GM06990 (cell line): ENCODE data around the gene DMRT1.

ENCODE experiments used
- DNase-seq: peaks from one replicate; pipeline ENCODE4 v3.0.0-alpha.2; 2011; ENCODE audit not compliant: insufficient read length; ENCODE audit errors: extremely low read depth
- H3K27me3 ChIP-seq: replicated peaks from 2 replicates; pipeline ENCODE4 v1.6.0; 2011; ENCODE audit warnings: low read length; ENCODE audit not compliant: control insufficient read depth, insufficient read depth
- H3K36me3 ChIP-seq: 2 replicates; pipeline ENCODE4 v1.5.1; 2011; ENCODE audit warnings: low read length; ENCODE audit not compliant: control insufficient read depth, insufficient read depth
- H3K4me3 ChIP-seq: replicated peaks from 2 replicates; pipeline ENCODE4 v1.5.1; 2011; ENCODE audit warnings: low read depth, mild to moderate bottlenecking, control low read depth, low read length
- CTCF ChIP-seq: IDR thresholded peaks from 2 replicates; pipeline ENCODE4 v1.5.1; 2011; ENCODE audit warnings: low read length, control low read depth, mild to moderate bottlenecking, inconsistent platforms; ENCODE audit not compliant: insufficient read depth, poor library complexity, severe bottlenecking

The DMRT1 gene

GRCh38 chr9:977838-978830 is 136.6 kb downstream of the DMRT1 start:
- TF ChIP-seq CTCF: no peak
- peaks cover 8% of the 10 kb centered on the region for H3K27me3 ChIP-seq
- DNase-seq: no peak
- no peaks in the 10 kb centered on the region for H3K36me3 ChIP-seq
- H3K4me3 ChIP-seq: no peak overlapping the region

- DNase-seq: no peak
- Histone ChIP-seq H3K4me3 (no peak overlapping the region), H3K27me3 (peaks cover 6% of the 10 kb centered on the region), H3K36me3 (no peaks in the 10 kb centered on the region)
- TF ChIP-seq CTCF: no peak
Observed at GRCh38 chr9:979983-980382, 138.5 kb downstream of the DMRT1 start.

- Histone ChIP-seq H3K36me3 (no peaks in the 10 kb centered on the region), H3K27me3 (peaks cover 4% of the 10 kb centered on the region), H3K4me3 (no peak overlapping the region)
- DNase-seq: no peak
- TF ChIP-seq CTCF: no peak
Observed at GRCh38 chr9:980640-981039, 139.1 kb downstream of the DMRT1 start.

- Histone ChIP-seq H3K4me3 (no peak overlapping the region), H3K27me3 (peaks cover 4% of the 10 kb centered on the region), H3K36me3 (no peaks in the 10 kb centered on the region)
- no peak for TF ChIP-seq CTCF
- DNase-seq: no peak
Observed at GRCh38 chr9:981491-981898, 140.0 kb downstream of the DMRT1 start.

- Histone ChIP-seq H3K4me3 (no peak overlapping the region), H3K27me3 (peaks cover 4% of the 10 kb centered on the region), H3K36me3 (no peaks in the 10 kb centered on the region)
- DNase-seq: no peak
- TF ChIP-seq CTCF: no peak
Observed at GRCh38 chr9:982394-983230, 141.1 kb downstream of the DMRT1 start.
